ENCODE data around the gene CLSTN2.

CLSTN2 gene

GRCh38 chr3:140449413-140450256, 514.6 kb downstream of the CLSTN2 start:
- DNase-seq (ENCODE audit: low read depth, low spot score): no peak

- DNase-seq (ENCODE audit: low read depth, low spot score): no peak
These were observed 518.8 kb downstream of the CLSTN2 start for GRCh38 chr3:140453750-140454149.

GRCh38 chr3:140455521-140456214, 520.7 kb downstream of the CLSTN2 start:
- DNase-seq (ENCODE audit: low read depth, low spot score): peak; percentile 78

DNA sequence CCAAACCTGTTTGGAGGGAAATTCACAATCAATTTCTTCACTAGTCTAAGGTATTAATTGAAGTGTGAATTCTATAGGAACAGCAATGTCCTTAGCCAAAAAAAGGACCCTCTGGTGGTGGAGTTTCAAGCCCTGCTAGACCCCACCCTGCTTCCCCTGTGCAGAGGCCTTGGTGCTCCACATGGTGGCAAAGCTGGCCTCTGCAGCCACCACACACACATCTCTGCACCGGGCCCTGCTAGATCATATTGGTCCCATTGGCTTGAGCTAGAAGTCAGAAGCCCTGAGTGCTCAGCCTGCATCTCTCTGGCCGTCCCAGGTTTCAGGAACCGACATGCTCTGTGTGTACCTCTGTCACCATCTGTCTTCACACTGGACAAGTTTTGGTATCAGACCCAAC, 522.0 kb downstream of the CLSTN2 start:
- no peak for DNase-seq (ENCODE audit: low read depth, low spot score)

DNA sequence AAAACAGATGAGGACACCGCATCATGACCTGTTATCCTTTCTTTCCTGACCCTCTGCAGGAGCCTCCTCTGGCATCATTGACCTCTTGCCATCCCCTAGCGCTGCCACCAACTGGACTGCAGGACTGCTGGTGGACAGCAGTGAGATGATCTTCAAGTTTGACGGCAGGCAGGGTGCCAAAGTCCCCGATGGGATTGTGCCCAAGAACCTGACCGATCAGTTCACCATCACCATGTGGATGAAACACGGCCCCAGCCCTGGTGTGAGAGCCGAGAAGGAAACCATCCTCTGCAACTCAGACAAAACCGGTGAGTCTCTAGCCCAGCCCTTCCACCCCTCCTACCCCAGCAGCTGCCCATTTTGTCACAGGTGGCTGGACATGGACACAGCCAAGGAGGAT, 524.5 kb downstream of the CLSTN2 start:
- no peak for DNase-seq (ENCODE audit: low read depth, low spot score)

- no peak for DNase-seq (ENCODE audit: low read depth, low spot score)
These were observed 526.3 kb downstream of the CLSTN2 start for GRCh38 chr3:140461250-140461649.

GRCh38 chr3:140463355-140463754, 528.4 kb downstream of the CLSTN2 start:
- DNase-seq (ENCODE audit: low read depth, low spot score): no peak

- no peak for DNase-seq (ENCODE audit: low read depth, low spot score)
These were observed 531.0 kb downstream of the CLSTN2 start for GRCh38 chr3:140465988-140466387.

DNA sequence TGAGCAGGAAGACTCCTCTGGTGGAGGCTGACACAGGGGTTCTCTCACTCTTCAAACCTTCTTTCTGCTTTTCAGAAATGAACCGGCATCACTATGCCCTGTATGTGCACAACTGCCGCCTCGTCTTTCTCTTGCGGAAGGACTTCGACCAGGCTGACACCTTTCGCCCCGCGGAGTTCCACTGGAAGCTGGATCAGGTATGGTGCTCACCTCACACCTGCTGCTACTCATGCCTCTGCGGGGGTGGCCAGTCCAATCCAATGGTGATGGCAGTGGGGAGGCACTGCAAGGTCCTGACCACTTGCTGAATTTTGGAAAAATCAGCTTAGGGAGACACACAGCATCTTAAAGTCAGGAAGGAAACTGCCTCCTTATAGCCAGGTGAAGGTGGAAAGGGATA, 531.5 kb downstream of the CLSTN2 start:
- DNase-seq (ENCODE audit: low read depth, low spot score): no peak

- DNase-seq (ENCODE audit: low read depth, low spot score): no peak
These were observed 532.2 kb downstream of the CLSTN2 start for GRCh38 chr3:140467104-140467577.

- no peak for DNase-seq (ENCODE audit: low read depth, low spot score)
These were observed 532.9 kb downstream of the CLSTN2 start for GRCh38 chr3:140467796-140468315.

DNA sequence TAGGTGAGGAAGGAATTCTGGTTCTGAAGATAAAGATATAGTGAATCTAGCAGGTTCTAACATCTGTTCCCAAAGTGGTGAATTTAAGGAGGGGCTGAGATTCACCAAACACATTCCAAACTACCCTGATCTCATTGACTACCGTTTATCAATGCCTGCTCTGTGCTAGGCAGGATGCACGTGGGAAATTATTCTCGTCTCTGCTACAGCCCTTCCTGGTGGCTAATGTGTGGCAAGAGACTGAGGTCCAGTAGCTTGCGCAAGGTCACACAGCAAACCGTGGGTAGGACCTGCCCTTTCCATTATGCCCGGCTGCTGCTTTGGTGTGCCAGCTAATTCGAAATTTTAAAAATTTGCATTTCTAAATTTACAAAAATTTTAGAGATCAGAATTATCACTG, 533.4 kb downstream of the CLSTN2 start:
- DNase-seq (ENCODE audit: low read depth, low spot score): no peak

DNA sequence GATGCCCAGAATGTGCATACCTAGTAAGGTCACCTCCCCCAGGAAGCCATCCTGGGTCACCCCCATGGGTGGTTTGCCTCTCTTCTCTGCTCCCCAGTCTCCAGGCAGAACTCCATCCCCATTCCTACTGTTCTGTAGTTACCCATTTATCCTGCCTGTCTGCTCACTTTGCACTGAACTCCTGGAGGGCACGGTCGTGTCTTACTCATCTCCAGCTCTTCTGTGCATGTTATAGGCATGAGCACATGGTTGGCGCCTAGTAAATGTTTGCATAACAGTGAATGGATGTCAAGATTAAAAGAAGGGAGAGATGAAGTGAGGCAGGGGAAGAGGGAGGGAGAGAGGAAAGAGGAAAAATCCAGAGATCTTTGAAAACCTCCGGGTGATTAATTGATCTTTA, 534.5 kb downstream of the CLSTN2 start:
- no peak for DNase-seq (ENCODE audit: low read depth, low spot score)

DNA sequence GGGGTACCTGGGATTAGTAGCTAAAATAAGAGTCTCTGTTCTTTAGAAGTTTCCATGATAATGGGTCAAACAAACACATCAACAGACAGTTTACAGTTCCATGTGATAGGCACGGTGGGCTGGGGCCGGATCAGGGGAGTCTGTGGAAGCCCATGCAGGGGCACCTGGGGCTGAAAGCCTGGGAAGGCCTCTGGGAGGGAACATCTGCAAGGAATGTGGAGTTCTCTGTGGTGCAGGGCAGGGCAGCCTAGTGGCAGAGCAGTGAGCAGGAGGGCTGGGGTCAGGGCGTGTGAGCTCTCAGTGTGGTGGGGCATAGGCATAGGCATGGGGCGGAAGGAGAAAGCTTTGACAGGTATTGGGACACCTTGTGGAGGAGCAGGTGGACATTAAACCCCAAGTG, 535.2 kb downstream of the CLSTN2 start:
- no peak for DNase-seq (ENCODE audit: low read depth, low spot score)

DNA sequence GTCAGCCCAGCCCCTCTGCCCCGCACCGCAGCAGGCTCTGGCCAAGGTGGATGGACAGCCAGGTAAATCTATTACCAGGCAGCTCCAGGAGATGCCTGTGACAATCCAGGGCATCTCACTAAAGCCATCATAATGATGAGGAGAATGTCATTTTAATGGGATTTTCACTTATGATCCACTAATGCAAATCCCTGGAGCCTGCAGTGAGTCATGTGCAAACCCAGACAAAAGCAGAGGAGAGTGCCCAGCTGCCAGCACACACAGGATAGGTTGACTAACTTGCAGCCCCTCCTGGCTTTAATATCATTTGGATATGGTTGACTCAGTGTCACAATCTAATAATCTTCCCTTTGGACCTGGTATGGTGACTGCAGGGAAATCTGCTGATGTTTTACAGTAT, 536.0 kb downstream of the CLSTN2 start:
- DNase-seq (ENCODE audit: low read depth, low spot score): no peak

- DNase-seq (ENCODE audit: low read depth, low spot score): no peak
These were observed 537.5 kb downstream of the CLSTN2 start for GRCh38 chr3:140472306-140473020.

- no peak for DNase-seq (ENCODE audit: low read depth, low spot score)
These were observed 552.6 kb downstream of the CLSTN2 start for GRCh38 chr3:140487566-140487965.

GRCh38 chr3:140493271-140493670, 558.3 kb downstream of the CLSTN2 start:
- DNase-seq (ENCODE audit: low read depth, low spot score): no peak

DNA sequence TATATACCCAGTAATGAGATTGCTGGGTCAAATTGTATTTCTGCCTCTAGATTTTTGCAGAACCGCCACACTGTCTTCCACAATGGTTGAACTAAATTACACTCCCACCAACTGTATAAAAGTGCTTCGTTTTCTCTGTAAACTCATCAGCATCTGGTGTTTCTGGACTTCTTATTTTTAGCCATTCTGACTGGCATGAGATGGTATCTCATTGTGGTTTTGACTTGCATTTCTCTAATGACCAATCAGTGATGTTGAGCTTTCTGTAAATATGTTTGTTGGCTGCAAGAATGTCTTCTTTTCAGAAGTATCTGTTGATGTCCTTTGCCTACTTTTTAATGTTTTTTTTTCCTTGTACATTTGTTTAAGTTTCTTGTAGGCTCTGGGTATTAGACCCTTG, 560.0 kb downstream of the CLSTN2 start:
- DNase-seq (ENCODE audit: low read depth, low spot score): no peak

GRCh38 chr3:140497331-140497730, 562.3 kb downstream of the CLSTN2 start:
- no peak for DNase-seq (ENCODE audit: low read depth, low spot score)

DNA sequence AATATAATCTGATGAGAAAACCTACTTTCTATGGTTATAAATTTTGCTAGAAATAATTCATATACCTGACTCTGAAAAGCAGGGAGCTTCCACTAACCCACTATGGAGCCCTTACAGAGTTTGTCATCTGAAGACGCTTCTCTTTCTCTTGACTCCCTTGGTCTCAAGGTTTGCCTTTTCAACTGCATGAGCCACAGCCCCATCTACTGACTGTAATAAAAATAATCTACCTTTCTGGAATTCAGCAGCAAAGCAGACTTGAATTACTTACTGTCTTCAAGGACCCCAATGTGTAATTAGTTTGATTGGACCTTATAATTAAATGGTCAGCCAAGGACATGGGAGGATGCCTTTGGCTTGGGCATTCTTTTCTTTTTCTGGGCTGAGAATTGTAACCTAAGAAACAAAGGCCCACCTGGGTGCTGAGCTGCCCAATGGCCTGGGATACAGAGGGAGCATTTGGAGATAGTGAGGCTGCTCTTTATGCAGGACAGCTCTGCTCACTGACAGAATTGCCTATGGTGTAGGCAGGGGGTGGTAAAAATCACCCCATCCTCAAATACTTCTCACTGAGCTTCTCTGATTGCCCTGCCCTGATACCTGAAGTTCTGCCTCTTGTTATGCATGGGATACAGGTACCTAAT, 564.3 kb downstream of the CLSTN2 start:
- no peak for DNase-seq (ENCODE audit: low read depth, low spot score)

GRCh38 chr3:140500473-140500872, 565.5 kb downstream of the CLSTN2 start:
- DNase-seq (ENCODE audit: low read depth, low spot score): no peak

All from brain pericyte (primary cell).